Left cardiac atrium (tissue), 4 donors: ENCODE data around the gene SPEM1. TPM values are rescaled to one million over a fixed set of nuclear protein-coding genes. Genes with fewer than 3 reads are reported as not detected.

Experiments used
- ATAC-seq, 2 donors: fragments of 200-7000 bp; cut with Tn5 transposase; one replicate each; pipeline ENCODE4 v1.9.1; 2020; ENCODE audit warnings: mild to moderate bottlenecking in 2 of 2, moderate library complexity in 2 of 2
- DNase-seq: peaks from one replicate; pipeline ENCODE4 v3.0.0-alpha.2; 2020
- intact Hi-C, 2 donors: fragments of 100-400 bp; cut with DNase I; formaldehyde crosslinking; loops; one replicate each; pipeline versions ENCODE4 v1.14.1 to v1.15.1; 2022 to 2023
- total RNA-seq, 2 donors: library from RNA; stranded (reverse); fragmentation: NEBNext Ultra II Directional; extraction: Animal tissue kit (Norgen Biotek cat#: 25700); gene quantifications; one replicate each; pipeline ENCODE4 v1.2.1, GENCODE V29; 2021
- donor health status: DM: no; HTN: yes; CAD: no.
- donor health status: DM: no; HTN: yes; CAD: no; lungs with severe emphysema.
- donor health status: DM: yes; HTN: yes; CAD: no.
- donor health status: Dilated cardiomyopathy.

The SPEM1 gene
- total RNA-seq, 2 donors from 2014 or later: not detected

- intact Hi-C loops: loop anchor here (2.0 to 10.0 kb wide), 5 partner anchors 31 to 129 kb away; partner anchors contain the start of genes SENP3 (in 2 of the 2), TMEM256 (in 1 of the 2) and TMEM95 (in 1 of the 2)
- peak; percentile 47 for DNase-seq
- ATAC-seq: peak in 1 of 2 donors; percentile 5
Measured at GRCh38 chr17:7435676-7436555, 15.8 kb downstream of the SPEM1 start.

- peak; percentile 76 to 78 for ATAC-seq
- intact Hi-C loops: loop anchor here (5.0 to 10.0 kb wide), 4 partner anchors 51 to 128 kb away; partner anchors contain the start of genes SENP3 (in 2 of the 2) and TMEM95 (in 1 of the 2)
- DNase-seq: peak; percentile 83
Measured at GRCh38 chr17:7436556-7437368, 16.6 kb downstream of the SPEM1 start.

GRCh38 chr17:7437369-7437863, 17.3 kb downstream of the SPEM1 start:
- DNase-seq (peak; percentile 46), ATAC-seq (no peak)
- intact Hi-C loops: loop anchor here (5.0 to 10.0 kb wide), 4 partner anchors 50 to 127 kb away; partner anchors contain the start of genes SENP3 (in 2 of the 2) and TMEM95 (in 1 of the 2)

- intact Hi-C loops: loop anchor here (5.0 to 10.0 kb wide), 4 partner anchors 49 to 127 kb away; partner anchors contain the start of genes SENP3 (in 2 of the 2) and TMEM95 (in 1 of the 2)
- ATAC-seq (peak; percentile 8 to 27), DNase-seq (peak; percentile 84)
Measured at GRCh38 chr17:7437950-7438614, 18.0 kb downstream of the SPEM1 start.

- DNase-seq (no peak), ATAC-seq (no peak)
- intact Hi-C loops: loop anchor here (5.0 to 10.0 kb wide), 4 partner anchors 48 to 126 kb away; partner anchors contain the start of genes SENP3 (in 2 of the 2) and TMEM95 (in 1 of the 2)
Measured at GRCh38 chr17:7438656-7439460, 18.7 kb downstream of the SPEM1 start.

- intact Hi-C loops: loop anchor here (2.0 to 10.0 kb wide), 5 partner anchors 45 to 125 kb away; partner anchors contain the start of genes SENP3 (in 2 of the 2), POLR2A (in 1 of the 2) and TMEM95 (in 1 of the 2)
- no peak for ATAC-seq
- no peak for DNase-seq
Measured at GRCh38 chr17:7439462-7440112, 19.5 kb downstream of the SPEM1 start, which contains the start of gene FGF11. TSS of gene FGF11 (plus strand) at chr17:7439512. CDS start at chr17:7439621, 109 bp downstream.

GRCh38 chr17:7440113-7440833, 20.1 kb downstream of the SPEM1 start:
- intact Hi-C loops: loop anchor here in 1 of 2 donors (2.0 kb wide), 1 partner anchor 45 kb away; the partner anchor contains the start of gene POLR2A
- peak; percentile 3 to 4 for ATAC-seq
- peak; percentile 79 for DNase-seq

- DNase-seq: peak; percentile 70
- ATAC-seq: peak in 1 of 2 donors; percentile 27
- intact Hi-C loops: loop anchor here in 1 of 2 donors (2.0 kb wide), 1 partner anchor 44 kb away; the partner anchor contains the start of gene POLR2A
Measured at GRCh38 chr17:7440834-7441195, 20.7 kb downstream of the SPEM1 start.

GRCh38 chr17:7441266-7441665, 21.1 kb downstream of the SPEM1 start:
- ATAC-seq (no peak), DNase-seq (no peak)
- intact Hi-C loops: loop anchor here in 1 of 2 donors (2.0 kb wide), 1 partner anchor 44 kb away; the partner anchor contains the start of gene POLR2A

- DNase-seq (no peak), ATAC-seq (no peak)
- intact Hi-C loops: no loop called here
Measured at GRCh38 chr17:7442142-7442541, 22.0 kb downstream of the SPEM1 start.

- DNase-seq (no peak), ATAC-seq (no peak)
- intact Hi-C loops: no loop called here
Measured at GRCh38 chr17:7443499-7444485, 23.7 kb downstream of the SPEM1 start.

GRCh38 chr17:7444682-7445618, 24.8 kb downstream of the SPEM1 start, which contains the start of gene CHRNB1:
TSS of gene CHRNB1 (plus strand) at chr17:7445061. CDS start at chr17:7445128, 67 bp downstream.
- peak; percentile 88 to 90 for ATAC-seq
- DNase-seq: peak; percentile 89
- intact Hi-C loops: no loop called here

GRCh38 chr17:7445619-7445968, 25.5 kb downstream of the SPEM1 start:
- intact Hi-C loops: no loop called here
- peak; percentile 42 to 56 for ATAC-seq
- no peak for DNase-seq

GRCh38 chr17:7448461-7448860, 28.3 kb downstream of the SPEM1 start:
- intact Hi-C loops: no loop called here
- DNase-seq: no peak
- no peak for ATAC-seq
